ENCODE results near the gene FZD8. TPM values are rescaled to one million over a fixed set of nuclear protein-coding genes. Genes with fewer than 3 reads are reported as not detected.
A peak's percentile ranks its signal among the peaks of the same experiment; 100 is the strongest.

FZD8 gene
- total RNA-seq, 4 donors from 2014 or later: 5.3 to 11.8 (median 8.7) TPM

- 40 to 43% methylated on average over 4 to 7 of the region's 8 CpGs for WGBS, 2 donors (ENCODE audit: low coverage in 1 of 2)
- no peak overlapping the region for H3K4me3 ChIP-seq
- no peak for TF ChIP-seq POLR2AphosphoS5 (IDR thresholded peaks at IDR 0.05)
- TF ChIP-seq CTCF (IDR thresholded peaks at IDR 0.05): peak in 1 of 4 experiments; percentile 26
- no peak for TF ChIP-seq POLR2A (IDR thresholded peaks at IDR 0.05)
- no peak overlapping the region for H3K27ac ChIP-seq
- H3K4me1 ChIP-seq: no peaks in the 10 kb centered on the region
- peaks cover 61% of the 10 kb centered on the region for H3K27me3 ChIP-seq
- ATAC-seq: no peak
- H3K36me3 ChIP-seq: no peaks in the 10 kb centered on the region
- no peaks in the 10 kb centered on the region for H3K9me3 ChIP-seq
These were observed 28.4 kb downstream of the FZD8 start for GRCh38 chr10:35613597-35614226.

GRCh38 chr10:35613107-35613440, 29.0 kb downstream of the FZD8 start:
- TF ChIP-seq POLR2AphosphoS5 (IDR thresholded peaks at IDR 0.05): no peak
- TF ChIP-seq CTCF (IDR thresholded peaks at IDR 0.05): no peak
- no peak for TF ChIP-seq EP300 (IDR thresholded peaks at IDR 0.05)
- no peak for TF ChIP-seq POLR2A (IDR thresholded peaks at IDR 0.05)
- no peaks in the 10 kb centered on the region for H3K36me3 ChIP-seq
- whole genome bisulfite sequencing, 2 donors (ENCODE audit: low coverage in 1 of 2): 75 to 93% methylated on average over 2 of the region's 2 CpGs
- H3K4me1 ChIP-seq: peaks cover 0 to 4% (median 3%) of the 10 kb centered on the region in 3 donors
- H3K27me3 ChIP-seq: peaks cover 68% of the 10 kb centered on the region
- H3K27ac ChIP-seq: no peak overlapping the region
- no peaks in the 10 kb centered on the region for H3K9me3 ChIP-seq
- H3K4me3 ChIP-seq: no peak overlapping the region
- ATAC-seq: no peak

- TF ChIP-seq POLR2A (IDR thresholded peaks at IDR 0.05) (no peak), POLR2AphosphoS5 (IDR thresholded peaks at IDR 0.05) (no peak), CTCF (IDR thresholded peaks at IDR 0.05) (no peak), EP300 (IDR thresholded peaks at IDR 0.05) (no peak)
- Histone ChIP-seq H3K27me3 (peaks cover 73% of the 10 kb centered on the region), H3K4me1 (peaks cover 0 to 9% (median 5%) of the 10 kb centered on the region in 3 donors), H3K27ac (no peak overlapping the region), H3K4me3 (no peak overlapping the region), H3K36me3 (no peaks in the 10 kb centered on the region), H3K9me3 (no peaks in the 10 kb centered on the region)
- WGBS, 2 donors (ENCODE audit: low coverage in 1 of 2): 48 to 58% methylated on average over 4 to 5 of the region's 6 CpGs
- ATAC-seq: no peak
These were observed 29.6 kb downstream of the FZD8 start for GRCh38 chr10:35612385-35613106.

- Histone ChIP-seq H3K27me3 (peaks cover 73% of the 10 kb centered on the region), H3K4me3 (no peak overlapping the region), H3K4me1 (peaks cover 0 to 12% (median 5%) of the 10 kb centered on the region in 3 donors), H3K36me3 (no peaks in the 10 kb centered on the region), H3K9me3 (no peaks in the 10 kb centered on the region), H3K27ac (no peak overlapping the region)
- ATAC-seq: no peak
- 56 to 60% methylated on average over 1 to 5 of the region's 6 CpGs for WGBS, 2 donors (ENCODE audit: low coverage in 1 of 2)
- TF ChIP-seq CTCF (IDR thresholded peaks at IDR 0.05) (no peak), EP300 (IDR thresholded peaks at IDR 0.05) (no peak)
These were observed 30.3 kb downstream of the FZD8 start for GRCh38 chr10:35611750-35612149.

GRCh38 chr10:35608328-35608672, 33.8 kb downstream of the FZD8 start:
- H3K4me1 ChIP-seq: peaks cover 0 to 12% (median 5%) of the 10 kb centered on the region in 3 donors
- H3K36me3 ChIP-seq: no peaks in the 10 kb centered on the region
- no peak for TF ChIP-seq POLR2AphosphoS5 (IDR thresholded peaks at IDR 0.05)
- TF ChIP-seq POLR2A (IDR thresholded peaks at IDR 0.05): no peak
- TF ChIP-seq CTCF (IDR thresholded peaks at IDR 0.05): no peak
- TF ChIP-seq EP300 (IDR thresholded peaks at IDR 0.05): no peak
- ATAC-seq: no peak
- H3K9me3 ChIP-seq: no peaks in the 10 kb centered on the region
- peaks cover 68% of the 10 kb centered on the region for H3K27me3 ChIP-seq
- peak overlapping the region; percentile 33 to 56 for H3K4me3 ChIP-seq
- WGBS, 2 donors (ENCODE audit: low coverage in 1 of 2): no CpG with 5 or more reads among the region's 16 CpGs
- no peak overlapping the region for H3K27ac ChIP-seq

Measured in gastroesophageal sphincter (tissue), 4 donors.